Upper lobe of left lung (tissue), 6 donors: ENCODE measurements around the gene FOXP1. TPM values are rescaled to one million over a fixed set of nuclear protein-coding genes. Genes with fewer than 3 reads are reported as not detected.

ENCODE experiments used
- ATAC-seq, 2 donors: fragments of 200-7000 bp; cut with Tn5 transposase; one replicate each; pipeline ENCODE4 v1.9.1; 2022; ENCODE audit warnings: mild to moderate bottlenecking in 2 of 2, moderate library complexity in 2 of 2; ENCODE audit not compliant: low FRiP score in 2 of 2
- DNase-seq, 2 donors: peaks; one replicate each; pipeline ENCODE4 v3.0.0-alpha.2; 2019 to 2020
- H3K27ac ChIP-seq, 4 donors: fragments of 200-600 bp; sonication (generic); one replicate each; pipeline ENCODE4 v1.5.1; 2016 to 2019
- H3K27me3 ChIP-seq, 4 donors: fragments of 200-600 bp; sonication (generic); one replicate each; pipeline ENCODE4 v1.5.1; 2017 to 2019
- H3K36me3 ChIP-seq, 4 donors: fragments of 200-600 bp; sonication (generic); one replicate each; pipeline ENCODE4 v1.5.1; 2016 to 2019
- H3K4me1 ChIP-seq, 4 donors: fragments of 200-600 bp; sonication (generic); one replicate each; pipeline ENCODE4 v1.5.1; 2018 to 2019
- H3K4me3 ChIP-seq, 4 donors: fragments of 200-600 bp; sonication (generic); one replicate each; pipeline ENCODE4 v1.5.1; 2017 to 2019; ENCODE audit warnings: mild to moderate bottlenecking in 2 of 4, moderate library complexity in 1 of 4
- H3K9me3 ChIP-seq, 4 donors: fragments of 200-600 bp; sonication (generic); one replicate each; pipeline ENCODE4 v1.5.1; 2018 to 2019
- EP300 ChIP-seq, 4 donors: sonication (generic); formaldehyde crosslinking; IDR thresholded peaks; one replicate each; pipeline ENCODE4 v1.5.1; 2017; ENCODE audit warnings: antibody characterized with exemption in 4 of 4, control low read depth in 2 of 4
- POLR2A ChIP-seq, 4 donors: fragments of 450-650 bp; IDR thresholded peaks; one replicate each; pipeline ENCODE4 v1.5.1; 2016 to 2017; ENCODE audit warnings: antibody characterized with exemption in 4 of 4, mild to moderate bottlenecking in 2 of 4
- POLR2AphosphoS5 ChIP-seq, 2 donors: sonication (generic); formaldehyde crosslinking; IDR thresholded peaks; one replicate each; pipeline ENCODE4 v1.5.1; 2017; ENCODE audit warnings: antibody characterized with exemption in 2 of 2
- WGBS, 2 donors: methylation state at CpG; one replicate each; pipeline ENCODE4 v1.1.5; 2017 to 2018; 5-methylcytosine and 5-hydroxymethylcytosine counted together
- total RNA-seq, 6 donors: library from RNA; depleted of rRNA in 4 of 6; stranded (reverse); fragments of >200 nt in 4 of 6; gene quantifications; one replicate each; pipeline versions ENCODE4 v1.1.0 to v1.2.1, GENCODE V29; 2016 to 2021
- TF ChIP-seq, protein P1 (sequence below), 6 experiments: fragments of 450-650 bp in 4 of 6; fragments of 200-600 bp in 2 of 6; sonication (generic) in 2 of 6; IDR thresholded peaks; one replicate each; pipeline ENCODE4 v1.5.1; 2016 to 2019; ENCODE audit warnings: antibody characterized with exemption in 6 of 6
- donor health status: DM: no; HTN: no; CAD: no; lungs with moderate emphysema.
- donor health status: DM: no; HTN: yes; CAD: no; lungs with severe emphysema.

Gene FOXP1
- total RNA-seq, 6 donors from 2014 or later, result 103 to 248 (median 134) TPM

DNA sequence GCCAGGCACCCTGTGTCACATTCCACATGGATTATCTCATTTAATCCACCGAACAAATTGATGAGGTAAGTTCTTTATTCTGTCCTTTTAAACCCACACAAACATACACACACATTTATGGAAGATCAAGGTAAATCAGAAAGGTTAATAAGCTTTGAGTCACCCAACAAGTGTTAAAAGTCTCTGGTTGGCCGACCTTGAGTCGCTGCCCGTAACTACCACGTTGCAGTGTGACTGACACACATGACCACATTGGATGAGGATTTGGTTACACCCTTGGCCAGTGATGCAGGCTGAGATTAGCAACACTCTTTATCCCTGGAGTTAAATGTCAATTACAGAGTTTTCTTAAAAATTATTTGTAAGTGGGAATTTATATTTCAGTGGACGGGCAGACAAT lies 19.2 kb downstream of the FOXP1 start:
- H3K27ac ChIP-seq, result no peak overlapping the region
- no peak for TF ChIP-seq POLR2AphosphoS5 (IDR thresholded peaks at IDR 0.05)
- TF ChIP-seq, protein P1, sequence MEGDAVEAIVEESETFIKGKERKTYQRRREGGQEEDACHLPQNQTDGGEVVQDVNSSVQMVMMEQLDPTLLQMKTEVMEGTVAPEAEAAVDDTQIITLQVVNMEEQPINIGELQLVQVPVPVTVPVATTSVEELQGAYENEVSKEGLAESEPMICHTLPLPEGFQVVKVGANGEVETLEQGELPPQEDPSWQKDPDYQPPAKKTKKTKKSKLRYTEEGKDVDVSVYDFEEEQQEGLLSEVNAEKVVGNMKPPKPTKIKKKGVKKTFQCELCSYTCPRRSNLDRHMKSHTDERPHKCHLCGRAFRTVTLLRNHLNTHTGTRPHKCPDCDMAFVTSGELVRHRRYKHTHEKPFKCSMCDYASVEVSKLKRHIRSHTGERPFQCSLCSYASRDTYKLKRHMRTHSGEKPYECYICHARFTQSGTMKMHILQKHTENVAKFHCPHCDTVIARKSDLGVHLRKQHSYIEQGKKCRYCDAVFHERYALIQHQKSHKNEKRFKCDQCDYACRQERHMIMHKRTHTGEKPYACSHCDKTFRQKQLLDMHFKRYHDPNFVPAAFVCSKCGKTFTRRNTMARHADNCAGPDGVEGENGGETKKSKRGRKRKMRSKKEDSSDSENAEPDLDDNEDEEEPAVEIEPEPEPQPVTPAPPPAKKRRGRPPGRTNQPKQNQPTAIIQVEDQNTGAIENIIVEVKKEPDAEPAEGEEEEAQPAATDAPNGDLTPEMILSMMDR (IDR thresholded peaks at IDR 0.05), result no peak
- no peak for TF ChIP-seq POLR2A (IDR thresholded peaks at IDR 0.05)
- no peak for TF ChIP-seq EP300 (IDR thresholded peaks at IDR 0.05)

DNA sequence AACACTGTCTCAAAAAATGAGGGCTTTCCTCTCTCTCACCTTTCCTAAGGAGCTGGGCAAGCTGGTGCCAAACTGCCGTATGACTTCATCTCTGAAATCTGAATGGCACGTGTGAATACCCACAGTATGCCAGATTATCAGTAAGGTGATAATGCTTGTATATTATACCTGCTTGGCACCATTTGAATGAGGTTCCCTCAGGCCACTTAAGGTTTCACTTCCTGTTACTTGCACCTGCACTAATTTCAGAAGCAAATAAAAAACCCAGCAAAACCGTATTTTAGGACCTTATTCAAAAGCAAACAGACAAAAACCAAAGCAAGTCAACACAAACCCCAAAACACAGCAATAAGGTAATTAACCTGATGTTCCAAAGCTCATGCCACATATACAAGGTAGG lies 19.7 kb downstream of the FOXP1 start:
- no peak for DNase-seq
- no peak for ATAC-seq
- TF ChIP-seq, protein P1 (IDR thresholded peaks at IDR 0.05), result no peak
- no peak for TF ChIP-seq EP300 (IDR thresholded peaks at IDR 0.05)
- TF ChIP-seq POLR2A (IDR thresholded peaks at IDR 0.05), result no peak
- no peak for TF ChIP-seq POLR2AphosphoS5 (IDR thresholded peaks at IDR 0.05)
- H3K27me3 ChIP-seq, result no peaks in the 10 kb centered on the region
- no peaks in the 10 kb centered on the region for H3K9me3 ChIP-seq
- H3K4me3 ChIP-seq, result no peak overlapping the region
- peaks cover 0 to 2% (median 0%) of the 10 kb centered on the region in 4 donors for H3K36me3 ChIP-seq
- WGBS, 2 donors, result 56 to 65% methylated on average over 3 of the region's 3 CpGs
- peaks cover 0 to 5% (median 2%) of the 10 kb centered on the region in 4 donors for H3K4me1 ChIP-seq
- H3K27ac ChIP-seq, result no peak overlapping the region

More for the DNA sequence above, 19.2 kb downstream of the FOXP1 start:
- peaks cover 0 to 4% (median 2%) of the 10 kb centered on the region in 4 donors for H3K4me1 ChIP-seq
- peaks cover 0 to 2% (median 0%) of the 10 kb centered on the region in 4 donors for H3K36me3 ChIP-seq
- no peak overlapping the region for H3K4me3 ChIP-seq
- no peaks in the 10 kb centered on the region for H3K27me3 ChIP-seq
- WGBS, 2 donors, result 88 to 96% methylated on average over 6 of the region's 6 CpGs
- H3K9me3 ChIP-seq, result no peaks in the 10 kb centered on the region
- peak in 1 of 2 donors; percentile 70 for ATAC-seq
- DNase-seq, result no peak

DNA sequence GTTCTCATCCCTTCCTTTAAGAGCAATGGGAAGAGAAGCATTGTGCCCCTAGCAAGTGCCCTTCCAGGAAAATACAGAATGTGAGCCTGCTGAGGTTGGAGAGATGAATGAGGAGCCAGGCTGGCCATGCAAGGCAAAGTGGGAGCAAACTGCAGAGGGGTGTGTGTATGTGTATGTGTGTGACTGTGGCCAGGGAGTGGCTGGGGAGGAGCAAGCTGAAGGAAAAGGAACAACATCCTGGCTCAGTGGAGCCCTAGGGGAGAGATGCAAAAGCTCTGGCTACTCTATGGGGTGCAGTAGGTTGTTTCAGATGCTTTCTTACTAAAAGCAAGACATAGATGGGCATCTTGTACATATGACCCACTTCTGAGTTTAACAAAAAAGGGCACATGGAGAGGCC lies 20.6 kb downstream of the FOXP1 start:
- Histone ChIP-seq H3K9me3 (no peaks in the 10 kb centered on the region), H3K27me3 (no peaks in the 10 kb centered on the region), H3K4me3 (no peak overlapping the region), H3K4me1 (peaks cover 0 to 5% (median 2%) of the 10 kb centered on the region in 4 donors), H3K36me3 (peaks cover 0 to 2% (median 0%) of the 10 kb centered on the region in 4 donors), H3K27ac (no peak overlapping the region)
- ATAC-seq (no peak), DNase-seq (no peak)
- TF ChIP-seq, protein P1 (IDR thresholded peaks at IDR 0.05), result no peak
- TF ChIP-seq POLR2AphosphoS5 (IDR thresholded peaks at IDR 0.05) (no peak), POLR2A (IDR thresholded peaks at IDR 0.05) (no peak), EP300 (IDR thresholded peaks at IDR 0.05) (no peak)

DNA sequence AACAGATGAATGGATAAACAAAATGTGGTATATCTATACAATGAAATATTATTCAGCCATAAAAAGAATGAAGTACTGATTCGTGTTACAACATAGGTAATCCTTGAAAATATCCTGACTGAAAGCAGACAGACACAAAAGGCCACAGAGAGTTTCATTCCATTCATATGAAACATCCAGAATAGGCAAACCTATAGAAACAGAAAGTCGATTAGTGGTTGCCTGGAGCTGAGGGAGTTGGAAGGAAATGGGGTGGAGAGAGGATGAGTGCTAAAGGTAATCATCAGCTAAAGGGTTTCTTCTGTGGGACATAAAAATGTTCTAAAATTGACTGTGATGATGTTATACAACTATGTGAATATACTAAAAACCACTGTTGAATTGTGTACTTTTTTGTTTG lies 22.9 kb downstream of the FOXP1 start:
- no peaks in the 10 kb centered on the region for H3K27me3 ChIP-seq
- no peak overlapping the region for H3K4me3 ChIP-seq
- no peaks in the 10 kb centered on the region for H3K9me3 ChIP-seq
- no peak for DNase-seq
- TF ChIP-seq EP300 (IDR thresholded peaks at IDR 0.05) (no peak), POLR2AphosphoS5 (IDR thresholded peaks at IDR 0.05) (no peak), POLR2A (IDR thresholded peaks at IDR 0.05) (no peak)
- TF ChIP-seq, protein P1 (IDR thresholded peaks at IDR 0.05), result no peak
- H3K4me1 ChIP-seq, result peaks cover 0 to 5% (median 2%) of the 10 kb centered on the region in 4 donors
- ATAC-seq, result no peak
- peaks cover 0 to 2% (median 0%) of the 10 kb centered on the region in 4 donors for H3K36me3 ChIP-seq
- 91 to 94% methylated on average over 2 of the region's 2 CpGs for WGBS, 2 donors
- H3K27ac ChIP-seq, result no peak overlapping the region

DNA sequence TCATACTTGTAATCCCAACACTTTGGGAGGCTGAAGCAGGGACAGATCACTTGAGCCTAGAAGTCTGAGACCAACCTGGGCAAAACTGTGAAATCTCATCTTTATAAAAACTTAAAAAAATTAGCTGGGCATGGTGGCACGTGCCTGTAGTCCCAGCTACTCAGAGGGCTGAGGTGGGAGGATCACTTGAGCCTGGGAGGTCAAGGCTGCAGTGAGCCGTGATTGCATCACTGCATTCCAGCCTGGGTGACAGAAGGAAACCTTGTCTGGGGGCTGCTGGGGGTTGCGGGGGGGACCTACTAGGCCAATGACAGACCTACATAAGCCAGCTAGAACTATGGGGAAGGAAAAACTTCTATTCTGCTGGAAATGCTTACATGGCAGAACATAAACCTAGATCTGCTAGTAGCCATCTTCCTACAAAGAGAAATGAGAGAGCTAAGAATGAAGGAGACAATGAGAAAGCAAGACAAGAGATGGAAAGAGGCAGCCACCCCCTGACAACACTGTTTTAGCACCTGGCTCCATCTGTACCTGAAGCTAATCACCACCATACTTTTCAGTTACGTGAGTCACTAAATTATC lies 23.9 kb downstream of the FOXP1 start:
- no peak for DNase-seq
- no peak overlapping the region for H3K4me3 ChIP-seq
- no peak for TF ChIP-seq POLR2AphosphoS5 (IDR thresholded peaks at IDR 0.05)
- no peak for TF ChIP-seq EP300 (IDR thresholded peaks at IDR 0.05)
- TF ChIP-seq POLR2A (IDR thresholded peaks at IDR 0.05), result no peak
- TF ChIP-seq, protein P1 (IDR thresholded peaks at IDR 0.05), result no peak
- ATAC-seq, result no peak
- H3K27me3 ChIP-seq, result no peaks in the 10 kb centered on the region
- peaks cover 0 to 5% (median 2%) of the 10 kb centered on the region in 4 donors for H3K4me1 ChIP-seq
- no peak overlapping the region for H3K27ac ChIP-seq
- 70 to 80% methylated on average over 4 of the region's 4 CpGs for WGBS, 2 donors
- H3K36me3 ChIP-seq, result no peaks in the 10 kb centered on the region
- H3K9me3 ChIP-seq, result no peaks in the 10 kb centered on the region
